Transverse colon (tissue), 4 donors: ENCODE measurements around the gene GP1BB. TPM values are rescaled to one million over a fixed set of nuclear protein-coding genes. Genes with fewer than 3 reads are reported as not detected.

ENCODE experiments used
- DNase-seq: peaks from one replicate; pipeline ENCODE4 v3.0.0-alpha.2; 2019
- H3K27ac ChIP-seq, 4 donors: fragments of 200-600 bp; sonication (generic); 2 replicates each; pipeline ENCODE4 v1.5.1; 2016 to 2018; ENCODE audit warnings: inconsistent platforms in 4 of 4
- H3K27me3 ChIP-seq: fragments of 200-600 bp; sonication (generic); 2 replicates; pipeline ENCODE4 v1.5.1; 2017; ENCODE audit warnings: inconsistent platforms
- H3K36me3 ChIP-seq, 4 donors: fragments of 200-600 bp; sonication (generic); 2 replicates each; pipeline ENCODE4 v1.5.1; 2017 to 2019; ENCODE audit warnings: inconsistent platforms in 4 of 4
- H3K4me1 ChIP-seq, 4 donors: fragments of 200-600 bp; sonication (generic); 2 replicates each; pipeline ENCODE4 v1.5.1; 2017 to 2020; ENCODE audit warnings: inconsistent platforms in 4 of 4
- H3K4me3 ChIP-seq, 4 donors: fragments of 200-600 bp; sonication (generic); 1 replicate in 1 of 4; 2 replicates in 3 of 4; pipeline versions ENCODE4 v1.5.1 to v1.6.1; 2017 to 2019; ENCODE audit warnings: inconsistent platforms in 4 of 4
- H3K9me3 ChIP-seq, 2 donors: fragments of 200-600 bp; sonication (generic); 2 replicates each; pipeline ENCODE4 v1.5.1; 2017 to 2019; ENCODE audit warnings: inconsistent platforms in 2 of 2
- CTCF ChIP-seq, 5 experiments: fragments of 200-600 bp in 3 of 5; fragments of 450-650 bp in 2 of 5; sonication (generic) in 3 of 5; IDR thresholded peaks; 1 replicate in 2 of 5; 2 replicates in 3 of 5; pipeline ENCODE4 v1.5.1; 2016 to 2017; ENCODE audit warnings: antibody characterized with exemption in 5 of 5, inconsistent platforms in 3 of 5, mild to moderate bottlenecking in 2 of 5, moderate library complexity in 1 of 5
- EP300 ChIP-seq: sonication (generic); formaldehyde crosslinking; IDR thresholded peaks from one replicate; pipeline ENCODE4 v1.6.1; 2017; ENCODE audit warnings: antibody characterized with exemption, low read depth
- POLR2A ChIP-seq: fragments of 450-650 bp; IDR thresholded peaks from one replicate; pipeline ENCODE4 v1.6.1; 2016; ENCODE audit warnings: antibody characterized with exemption, mild to moderate bottlenecking, moderate library complexity
- POLR2AphosphoS5 ChIP-seq, 3 donors: sonication (generic); formaldehyde crosslinking; IDR thresholded peaks; one replicate each; pipeline ENCODE4 v1.6.1; 2016; ENCODE audit warnings: antibody characterized with exemption in 3 of 3
- WGBS, 2 donors: methylation state at CpG; one replicate each; pipeline ENCODE4 v1.1.5; 2018; ENCODE audit warnings: low coverage in 1 of 2; 5-methylcytosine and 5-hydroxymethylcytosine counted together
- in situ Hi-C, 4 donors: fragments of 200-750 bp; cut with MboI; loops; one replicate each; pipeline versions ENCODE4 v1.15.0 to v1.15.1; 2017; ENCODE audit warnings: low sequenced_read_pairs in 3 of 4, low pct_ligation_motif_present in 1 of 4, low pct_unique_long_range_greater_than_20kb in 1 of 4
- intact Hi-C: fragments of 100-400 bp; cut with DNase I; formaldehyde crosslinking; loops from one replicate; pipeline ENCODE4 v1.15.1; 2023; ENCODE audit warnings: low total_unique reads
- total RNA-seq, 4 donors: library from RNA; depleted of rRNA; stranded (reverse); fragments of >200 nt; gene quantifications; one replicate each; pipeline ENCODE4 v1.1.0, GENCODE V29; 2016

Gene GP1BB
- total RNA-seq, 4 donors from 2014 or later, result 0.41 to 10.3 (median 1.8) TPM

GRCh38 chr22:19716829-19717105 lies 6.6 kb upstream of the GP1BB start:
- TF ChIP-seq POLR2A, result no peak
- TF ChIP-seq POLR2AphosphoS5 (IDR thresholded peaks at IDR 0.05), result no peak
- no peak for TF ChIP-seq EP300
- no peak for TF ChIP-seq CTCF (IDR thresholded peaks at IDR 0.05)
- WGBS, 2 donors, result 82% methylated on average over 1 of the region's 1 CpG; no CpG with 5 or more reads in 1 of the 2 donors

GRCh38 chr22:19717181-19717580 lies 6.2 kb upstream of the GP1BB start:
- H3K27ac ChIP-seq, result no peak overlapping the region
- H3K9me3 ChIP-seq, result no peaks in the 10 kb centered on the region
- in situ Hi-C loops, result no loop called here
- no peak for DNase-seq
- H3K36me3 ChIP-seq, result no peaks in the 10 kb centered on the region
- WGBS, 2 donors, result 79% methylated on average over 9 of the region's 9 CpGs; no CpG with 5 or more reads in 1 of the 2 donors
- no peak overlapping the region for H3K4me3 ChIP-seq
- intact Hi-C loops, result loop anchor here (2.0 kb wide), 1 partner anchor 38 kb away; no protein-coding TSS in a partner anchor
- peaks cover 84% of the 10 kb centered on the region for H3K27me3 ChIP-seq
- TF ChIP-seq EP300, result no peak
- no peak for TF ChIP-seq CTCF (IDR thresholded peaks at IDR 0.05)
- TF ChIP-seq POLR2AphosphoS5 (IDR thresholded peaks at IDR 0.05), result no peak
- no peak for TF ChIP-seq POLR2A
- H3K4me1 ChIP-seq, result peaks cover 6 to 34% (median 23%) of the 10 kb centered on the region in 4 donors

More at GRCh38 chr22:19716829-19717105, 6.6 kb upstream of the GP1BB start:
- Histone ChIP-seq H3K36me3 (no peaks in the 10 kb centered on the region), H3K9me3 (no peaks in the 10 kb centered on the region), H3K27me3 (peaks cover 80% of the 10 kb centered on the region), H3K4me1 (peaks cover 6 to 34% (median 23%) of the 10 kb centered on the region in 4 donors), H3K4me3 (no peak overlapping the region), H3K27ac (no peak overlapping the region)
- intact Hi-C loops, result loop anchor here (2.0 kb wide), 1 partner anchor 38 kb away; no protein-coding TSS in a partner anchor
- no peak for DNase-seq
- in situ Hi-C loops, result no loop called here

- DNase-seq, result peak; percentile 77
- Histone ChIP-seq H3K36me3 (no peaks in the 10 kb centered on the region), H3K27ac (peak overlapping the region in 3 of 4 donors; percentile 41 to 72 (median 51)), H3K27me3 (peaks cover 89% of the 10 kb centered on the region), H3K9me3 (no peaks in the 10 kb centered on the region), H3K4me1 (peaks cover 6 to 36% (median 24%) of the 10 kb centered on the region in 4 donors), H3K4me3 (peak overlapping the region; percentile 32 to 71 (median 60))
- intact Hi-C loops, result loop anchor here (2.0 kb wide), 1 partner anchor 39 kb away; no protein-coding TSS in a partner anchor
- WGBS, 2 donors, result 9% methylated on average over 69 of the region's 96 CpGs; no CpG with 5 or more reads in 1 of the 2 donors
- TF ChIP-seq POLR2AphosphoS5 (IDR thresholded peaks at IDR 0.05) (no peak), CTCF (IDR thresholded peaks at IDR 0.05) (peak; percentile 49 to 98 (median 91)), POLR2A (no peak), EP300 (no peak)
- in situ Hi-C loops, result no loop called here
Observed at GRCh38 chr22:19717691-19718455, 5.5 kb upstream of the GP1BB start.

- H3K4me3 ChIP-seq, result peak overlapping the region; percentile 32 to 71 (median 60)
- intact Hi-C loops (no loop called here), in situ Hi-C loops (no loop called here)
- peaks cover 89% of the 10 kb centered on the region for H3K27me3 ChIP-seq
- TF ChIP-seq EP300, result no peak
- TF ChIP-seq CTCF (IDR thresholded peaks at IDR 0.05), result no peak
- TF ChIP-seq POLR2AphosphoS5 (IDR thresholded peaks at IDR 0.05), result no peak
- no peak for TF ChIP-seq POLR2A
- 8% methylated on average over 58 of the region's 70 CpGs; no CpG with 5 or more reads in 1 of the 2 donors for WGBS, 2 donors
- no peak for DNase-seq
- peaks cover 6 to 41% (median 29%) of the 10 kb centered on the region in 4 donors for H3K4me1 ChIP-seq
- no peaks in the 10 kb centered on the region for H3K36me3 ChIP-seq
- H3K27ac ChIP-seq, result peak overlapping the region; percentile 19 to 72 (median 46)
- no peaks in the 10 kb centered on the region for H3K9me3 ChIP-seq
Observed at GRCh38 chr22:19718456-19719049, 4.8 kb upstream of the GP1BB start.
